Right lobe of liver (tissue), 6 donors: Measurements from ENCODE around the gene IRX2. TPM values are rescaled to one million over a fixed set of nuclear protein-coding genes. Genes with fewer than 3 reads are reported as not detected.

Source experiments
- ATAC-seq, 4 donors: fragments of 200-7000 bp; cut with Tn5 transposase; one replicate each; pipeline ENCODE4 v1.9.1; 2020; ENCODE audit warnings: mild to moderate bottlenecking in 4 of 4, moderate library complexity in 4 of 4
- DNase-seq, 3 donors: peaks; one replicate each; pipeline ENCODE4 v3.0.0-alpha.2; 2020
- H3K27ac ChIP-seq, 3 donors: fragments of 200-600 bp; one replicate each; pipeline ENCODE4 v1.8.0; 2022
- H3K27me3 ChIP-seq, 2 donors: fragments of 200-600 bp; one replicate each; pipeline ENCODE4 v1.8.0; 2022
- H3K36me3 ChIP-seq, 4 donors: fragments of 200-600 bp; sonication (generic) in 1 of 4; one replicate each; pipeline versions ENCODE4 v1.5.1 to v1.8.0; 2017 to 2022; ENCODE audit warnings: control low read depth in 1 of 4
- H3K4me1 ChIP-seq, 4 donors: fragments of 200-600 bp; sonication (generic) in 1 of 4; one replicate each; pipeline versions ENCODE4 v1.5.1 to v1.8.0; 2017 to 2022; ENCODE audit warnings: control low read depth in 1 of 4
- H3K4me3 ChIP-seq, 3 donors: fragments of 200-600 bp; one replicate each; pipeline ENCODE4 v1.8.0; 2022
- H3K9me3 ChIP-seq, 4 donors: fragments of 200-600 bp; sonication (generic) in 1 of 4; one replicate each; pipeline versions ENCODE4 v1.5.1 to v1.8.0; 2017 to 2022; ENCODE audit warnings: control low read depth in 1 of 4
- CTCF ChIP-seq, 4 donors: fragments of 200-600 bp in 3 of 4; fragments of 450-650 bp in 1 of 4; IDR thresholded peaks; one replicate each; pipeline versions ENCODE4 v1.5.1 to v1.8.0; 2016 to 2022; ENCODE audit warnings: antibody characterized with exemption in 4 of 4, mild to moderate bottlenecking in 2 of 4
- POLR2A ChIP-seq: fragments of 450-650 bp; IDR thresholded peaks from one replicate; pipeline ENCODE4 v1.6.1; 2017; ENCODE audit warnings: antibody characterized with exemption, mild to moderate bottlenecking
- WGBS: methylation state at CpG from one replicate; pipeline ENCODE4 v1.1.6; 2018; ENCODE audit warnings: low coverage, low lambda C conversion rate; ENCODE audit not compliant: insufficient coverage; ENCODE audit errors: missing lambda C conversion rate; 5-methylcytosine and 5-hydroxymethylcytosine counted together
- intact Hi-C, 2 donors: fragments of 100-400 bp; cut with DNase I; formaldehyde crosslinking; loops; one replicate each; pipeline versions ENCODE4 v1.11.2 to v1.14.1; 2022
- total RNA-seq, 6 experiments: library from RNA; depleted of rRNA in 2 of 6; stranded (reverse); fragments of >200 nt in 2 of 6; fragmentation: NEBNext Ultra II Directional in 3 of 6; extraction: Animal tissue kit (Norgen Biotek cat#: 25700) in 3 of 6; gene quantifications; one replicate each; pipeline versions ENCODE4 v1.1.0 to v1.2.4, GENCODE V29; 2016 to 2023
- donor health status: DM: no; HTN: yes; CAD: no.
- donor health status: DM: no; HTN: no; CAD: no.
- donor health status: DM: no; HTN: no; CAD: no.
- donor health status: DM: no; HTN: yes; CAD: no.
- donor health status: DM: no; HTN: yes; CAD: no.

IRX2 gene
- total RNA-seq, 6 experiments from 2014 or later = not detected

- no peak overlapping the region for H3K27ac ChIP-seq
- no peak for DNase-seq
- H3K27me3 ChIP-seq = peaks cover 17 to 49% of the 10 kb centered on the region in 2 donors
These were observed 3.7 kb upstream of the IRX2 start for GRCh38 chr5:2755076-2755680.

DNA sequence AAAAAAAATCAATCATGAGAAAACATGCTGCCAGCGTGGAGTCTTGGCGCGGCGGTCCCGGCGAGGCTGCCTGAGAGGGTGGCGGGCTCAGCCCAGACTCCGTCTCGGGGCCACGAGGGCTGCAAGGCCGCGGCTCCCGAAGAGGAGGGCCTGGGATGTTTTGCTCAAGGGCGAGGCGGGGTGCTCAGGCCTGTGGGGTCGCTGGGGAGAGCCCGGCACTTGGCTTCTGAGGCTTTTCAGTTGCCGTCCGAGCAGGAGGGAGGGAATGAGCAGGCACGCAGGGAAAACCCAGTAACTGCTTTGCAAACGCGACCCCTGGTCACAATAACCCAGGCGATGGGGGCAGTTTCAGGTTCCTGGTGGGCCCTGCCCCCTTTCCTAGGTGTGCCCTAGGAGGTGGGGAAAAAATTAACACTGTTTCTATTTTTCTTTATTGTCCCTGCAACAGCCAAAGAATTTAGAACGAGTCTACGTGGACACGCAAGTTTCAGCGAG is 3.2 kb upstream of the IRX2 start:
- no peak for ATAC-seq

More at GRCh38 chr5:2755076-2755680, 3.7 kb upstream of the IRX2 start:
- H3K4me3 ChIP-seq = no peak overlapping the region
- intact Hi-C loops = no loop called here
- no peaks in the 10 kb centered on the region for H3K9me3 ChIP-seq
- no peak for TF ChIP-seq CTCF (IDR thresholded peaks at IDR 0.05)
- TF ChIP-seq POLR2A = no peak
- H3K36me3 ChIP-seq = no peaks in the 10 kb centered on the region
- no peak for ATAC-seq
- WGBS = 3% methylated on average over 27 of the region's 63 CpGs
- peaks cover 0 to 31% (median 0%) of the 10 kb centered on the region in 4 donors for H3K4me1 ChIP-seq

DNA sequence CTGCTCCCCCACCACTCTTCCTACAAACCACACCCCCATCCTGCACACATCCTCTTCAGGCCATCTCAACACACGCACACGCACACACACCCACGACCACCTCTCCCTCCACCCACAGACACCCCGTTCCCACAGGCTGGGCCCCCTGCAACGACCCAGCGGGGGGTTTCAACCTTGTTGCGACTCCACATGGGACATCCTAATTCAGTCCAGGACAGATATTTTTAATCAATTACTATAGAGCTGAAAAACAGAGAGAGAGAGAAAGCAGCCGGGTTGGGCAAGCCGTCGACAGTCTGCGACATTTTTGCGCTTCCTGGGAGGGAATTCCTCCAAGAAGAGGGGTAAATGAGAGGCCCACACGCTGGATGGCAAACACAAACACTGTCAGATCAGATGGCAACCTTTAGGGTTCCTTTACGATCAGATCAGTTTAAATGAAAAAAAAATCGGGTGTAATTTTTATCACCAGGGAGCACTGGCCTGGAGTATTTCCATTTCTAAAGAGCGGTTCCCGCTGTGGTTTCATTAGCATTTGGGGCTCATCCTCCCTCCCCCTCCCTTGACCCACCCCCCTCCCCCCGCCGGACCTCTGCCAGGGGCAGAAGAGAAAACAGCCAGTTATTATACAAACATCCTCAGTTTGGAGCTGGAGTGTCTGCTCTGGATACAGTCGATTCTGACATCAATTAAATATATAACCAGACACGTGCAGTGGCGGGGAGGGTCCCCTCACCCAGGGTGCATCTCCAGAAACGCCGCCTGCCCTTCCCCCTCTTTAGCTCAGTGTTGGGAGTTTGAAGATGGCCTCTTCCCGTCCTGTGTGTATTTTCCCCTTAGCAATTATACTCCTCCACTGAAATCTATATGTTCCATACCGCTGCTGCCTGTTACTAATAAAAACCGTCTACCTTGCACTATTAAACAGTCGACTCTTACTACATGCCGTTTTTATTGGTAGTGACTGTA is 2.3 kb upstream of the IRX2 start:
- ATAC-seq (no peak), DNase-seq (no peak)
- H3K36me3 ChIP-seq = no peaks in the 10 kb centered on the region
- peaks cover 21 to 62% of the 10 kb centered on the region in 2 donors for H3K27me3 ChIP-seq
- no peak overlapping the region for H3K4me3 ChIP-seq
- peaks cover 0 to 33% (median 0%) of the 10 kb centered on the region in 4 donors for H3K4me1 ChIP-seq
- no peak for TF ChIP-seq POLR2A
- no peak for TF ChIP-seq CTCF (IDR thresholded peaks at IDR 0.05)
- WGBS = under 1% methylated on average over 29 of the region's 29 CpGs
- H3K9me3 ChIP-seq = no peaks in the 10 kb centered on the region
- H3K27ac ChIP-seq = no peak overlapping the region
- intact Hi-C loops = no loop called here

More for the DNA sequence above, 3.2 kb upstream of the IRX2 start:
- no peaks in the 10 kb centered on the region for H3K9me3 ChIP-seq
- H3K4me1 ChIP-seq = peaks cover 0 to 33% (median 0%) of the 10 kb centered on the region in 4 donors
- TF ChIP-seq POLR2A = no peak
- no peak for TF ChIP-seq CTCF (IDR thresholded peaks at IDR 0.05)
- no peak for DNase-seq
- no peak overlapping the region for H3K27ac ChIP-seq
- H3K27me3 ChIP-seq = peaks cover 21 to 53% of the 10 kb centered on the region in 2 donors
- H3K4me3 ChIP-seq = no peak overlapping the region
- intact Hi-C loops = no loop called here
- WGBS = 7% methylated on average over 10 of the region's 27 CpGs
- no peaks in the 10 kb centered on the region for H3K36me3 ChIP-seq

GRCh38 chr5:2752821-2753439 is 1.5 kb upstream of the IRX2 start:
- Histone ChIP-seq H3K4me1 (peaks cover 0 to 33% (median 0%) of the 10 kb centered on the region in 4 donors), H3K27me3 (peaks cover 21 to 66% of the 10 kb centered on the region in 2 donors)
- intact Hi-C loops = no loop called here

More at GRCh38 chr5:2752821-2753439, 1.5 kb upstream of the IRX2 start:
- no peak for ATAC-seq
- H3K36me3 ChIP-seq = no peaks in the 10 kb centered on the region
- no peak for DNase-seq
- no peak for TF ChIP-seq POLR2A
- no peak for TF ChIP-seq CTCF (IDR thresholded peaks at IDR 0.05)
- H3K9me3 ChIP-seq = no peaks in the 10 kb centered on the region
- H3K27ac ChIP-seq = no peak overlapping the region
- no peak overlapping the region for H3K4me3 ChIP-seq
- 23% methylated on average over 4 of the region's 34 CpGs for WGBS
